Transverse colon (tissue), 3 donors: Measurements from ENCODE around the gene TMA16.

Experiments used
- EP300 ChIP-seq: sonication (generic); formaldehyde crosslinking; IDR thresholded peaks from one replicate; pipeline ENCODE4 v1.6.1; 2017; ENCODE audit warnings: antibody characterized with exemption, low read depth
- TF ChIP-seq, protein P1 (sequence below), 5 experiments: fragments of 200-600 bp in 3 of 5; fragments of 450-650 bp in 2 of 5; sonication (generic) in 3 of 5; IDR thresholded peaks; 1 replicate in 2 of 5; 2 replicates in 3 of 5; pipeline ENCODE4 v1.5.1; 2016 to 2017; ENCODE audit warnings: antibody characterized with exemption in 5 of 5, inconsistent platforms in 3 of 5, mild to moderate bottlenecking in 2 of 5, moderate library complexity in 1 of 5

DNA sequence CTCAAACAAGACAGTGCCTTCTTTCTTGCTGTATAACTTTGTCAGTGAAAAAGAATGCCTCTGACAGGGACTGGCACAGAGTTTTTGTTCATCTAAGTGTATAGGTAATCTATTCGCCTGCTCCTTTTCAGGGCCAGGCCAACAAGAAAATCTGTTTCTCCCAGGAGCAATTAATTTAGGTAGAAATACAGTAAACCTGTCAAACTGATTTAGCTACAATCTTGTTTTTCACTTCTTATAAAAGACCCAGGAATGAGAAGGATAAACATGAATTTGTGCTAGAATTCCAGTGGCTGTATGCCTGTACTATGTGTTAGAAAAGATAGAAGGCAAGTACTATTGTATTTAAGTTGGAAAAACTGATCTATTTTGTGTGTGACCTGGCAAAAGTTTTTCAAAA, 6.1 kb downstream of the TMA16 start:
- no peak for TF ChIP-seq EP300
- TF ChIP-seq, protein P1, sequence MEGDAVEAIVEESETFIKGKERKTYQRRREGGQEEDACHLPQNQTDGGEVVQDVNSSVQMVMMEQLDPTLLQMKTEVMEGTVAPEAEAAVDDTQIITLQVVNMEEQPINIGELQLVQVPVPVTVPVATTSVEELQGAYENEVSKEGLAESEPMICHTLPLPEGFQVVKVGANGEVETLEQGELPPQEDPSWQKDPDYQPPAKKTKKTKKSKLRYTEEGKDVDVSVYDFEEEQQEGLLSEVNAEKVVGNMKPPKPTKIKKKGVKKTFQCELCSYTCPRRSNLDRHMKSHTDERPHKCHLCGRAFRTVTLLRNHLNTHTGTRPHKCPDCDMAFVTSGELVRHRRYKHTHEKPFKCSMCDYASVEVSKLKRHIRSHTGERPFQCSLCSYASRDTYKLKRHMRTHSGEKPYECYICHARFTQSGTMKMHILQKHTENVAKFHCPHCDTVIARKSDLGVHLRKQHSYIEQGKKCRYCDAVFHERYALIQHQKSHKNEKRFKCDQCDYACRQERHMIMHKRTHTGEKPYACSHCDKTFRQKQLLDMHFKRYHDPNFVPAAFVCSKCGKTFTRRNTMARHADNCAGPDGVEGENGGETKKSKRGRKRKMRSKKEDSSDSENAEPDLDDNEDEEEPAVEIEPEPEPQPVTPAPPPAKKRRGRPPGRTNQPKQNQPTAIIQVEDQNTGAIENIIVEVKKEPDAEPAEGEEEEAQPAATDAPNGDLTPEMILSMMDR (IDR thresholded peaks at IDR 0.05) = no peak
